Esophagus muscularis mucosa (tissue), 4 donors: ENCODE measurements around the gene NHLRC1. TPM values are rescaled to one million over a fixed set of nuclear protein-coding genes. Genes with fewer than 3 reads are reported as not detected.

Experiments
- DNase-seq: peaks from one replicate; pipeline ENCODE4 v3.0.0-alpha.2; 2017; ENCODE audit errors: extremely low spot score
- H3K27ac ChIP-seq, 4 donors: fragments of 200-600 bp; sonication (generic); replicated peaks in 1 of 4; 1 replicate in 3 of 4; 2 replicates in 1 of 4; pipeline ENCODE4 v1.5.1; 2016 to 2019; ENCODE audit warnings: mild to moderate bottlenecking in 1 of 4
- H3K27me3 ChIP-seq, 4 donors: fragments of 200-600 bp; sonication (generic); one replicate each; pipeline versions ENCODE4 v1.5.1 to v1.6.0; 2016 to 2019
- H3K36me3 ChIP-seq, 4 donors: fragments of 200-600 bp; sonication (generic); one replicate each; pipeline ENCODE4 v1.5.1; 2016 to 2019
- H3K4me1 ChIP-seq, 4 donors: fragments of 200-600 bp; sonication (generic); one replicate each; pipeline ENCODE4 v1.5.1; 2016 to 2019
- H3K4me3 ChIP-seq, 4 donors: fragments of 200-600 bp; sonication (generic); 1 replicate in 2 of 4; 2 replicates in 2 of 4; pipeline ENCODE4 v1.5.1; 2016 to 2019; ENCODE audit warnings: mild to moderate bottlenecking in 4 of 4, moderate library complexity in 1 of 4
- H3K9me3 ChIP-seq, 4 donors: fragments of 200-600 bp; sonication (generic); 1 replicate in 3 of 4; 2 replicates in 1 of 4; pipeline ENCODE4 v1.5.1; 2016 to 2019
- CTCF ChIP-seq, 3 experiments: fragments of 200-600 bp in 2 of 3; fragments of 450-650 bp in 1 of 3; sonication (generic) in 2 of 3; IDR thresholded peaks; one replicate each; pipeline ENCODE4 v1.5.1; 2017 to 2019; ENCODE audit warnings: antibody characterized with exemption in 3 of 3, mild to moderate bottlenecking in 2 of 3, moderate library complexity in 1 of 3
- EP300 ChIP-seq: sonication (generic); formaldehyde crosslinking; IDR thresholded peaks from one replicate; pipeline ENCODE4 v1.6.1; 2017; ENCODE audit warnings: antibody characterized with exemption
- POLR2A ChIP-seq: fragments of 450-650 bp; IDR thresholded peaks from one replicate; pipeline ENCODE4 v1.6.1; 2017; ENCODE audit warnings: antibody characterized with exemption, moderate library complexity, mild to moderate bottlenecking, low read depth
- POLR2AphosphoS5 ChIP-seq, 2 donors: sonication (generic); formaldehyde crosslinking; IDR thresholded peaks; one replicate each; pipeline ENCODE4 v1.6.1; 2017; ENCODE audit warnings: antibody characterized with exemption in 2 of 2
- WGBS: methylation state at CpG from one replicate; pipeline ENCODE4 v1.1.5; 2018; 5-methylcytosine and 5-hydroxymethylcytosine counted together
- intact Hi-C: fragments of 100-400 bp; cut with DNase I; formaldehyde crosslinking; loops from one replicate; pipeline ENCODE4 v1.15.1; 2023
- total RNA-seq, 4 donors: library from RNA; depleted of rRNA; stranded (reverse); fragments of >200 nt; gene quantifications; one replicate each; pipeline versions ENCODE4 v1.1.0 to v1.2.1, GENCODE V29; 2016

Gene NHLRC1
- total RNA-seq, 4 donors from 2014 or later, result 0.50 to 1.2 (median 0.93) TPM

GRCh38 chr6:18091382-18091781 is 31.1 kb downstream of the NHLRC1 start:
- no peaks in the 10 kb centered on the region for H3K36me3 ChIP-seq
- WGBS, result 100% methylated on average over 1 of the region's 1 CpG

GRCh38 chr6:18090349-18090786 is 32.1 kb downstream of the NHLRC1 start:
- Histone ChIP-seq H3K9me3 (no peaks in the 10 kb centered on the region), H3K4me1 (no peaks in the 10 kb centered on the region), H3K4me3 (no peak overlapping the region), H3K27ac (no peak overlapping the region), H3K36me3 (no peaks in the 10 kb centered on the region), H3K27me3 (no peaks in the 10 kb centered on the region)
- DNase-seq, result no peak
- 86% methylated on average over 1 of the region's 1 CpG for WGBS
- TF ChIP-seq EP300, result no peak
- TF ChIP-seq POLR2A, result no peak
- no peak for TF ChIP-seq POLR2AphosphoS5 (IDR thresholded peaks at IDR 0.05)
- no peak for TF ChIP-seq CTCF (IDR thresholded peaks at IDR 0.05)
- intact Hi-C loops, result no loop called here

More at GRCh38 chr6:18091382-18091781, 31.1 kb downstream of the NHLRC1 start:
- TF ChIP-seq POLR2AphosphoS5 (IDR thresholded peaks at IDR 0.05), result no peak
- TF ChIP-seq CTCF (IDR thresholded peaks at IDR 0.05), result no peak
- TF ChIP-seq POLR2A, result no peak
- no peak for TF ChIP-seq EP300
- Histone ChIP-seq H3K27me3 (no peaks in the 10 kb centered on the region), H3K4me1 (no peaks in the 10 kb centered on the region), H3K27ac (no peak overlapping the region), H3K9me3 (no peaks in the 10 kb centered on the region), H3K4me3 (no peak overlapping the region)
- intact Hi-C loops, result no loop called here
- no peak for DNase-seq

GRCh38 chr6:18088419-18089296 is 33.8 kb downstream of the NHLRC1 start:
- no peak for DNase-seq
- TF ChIP-seq EP300, result no peak
- TF ChIP-seq CTCF (IDR thresholded peaks at IDR 0.05), result no peak
- TF ChIP-seq POLR2A, result no peak
- no peak for TF ChIP-seq POLR2AphosphoS5 (IDR thresholded peaks at IDR 0.05)
- Histone ChIP-seq H3K9me3 (no peaks in the 10 kb centered on the region), H3K36me3 (no peaks in the 10 kb centered on the region), H3K4me3 (no peak overlapping the region), H3K4me1 (no peaks in the 10 kb centered on the region), H3K27me3 (no peaks in the 10 kb centered on the region), H3K27ac (no peak overlapping the region)
- 87% methylated on average over 5 of the region's 5 CpGs for WGBS
- intact Hi-C loops, result no loop called here

- Histone ChIP-seq H3K36me3 (no peaks in the 10 kb centered on the region), H3K27ac (no peak overlapping the region), H3K4me3 (no peak overlapping the region), H3K4me1 (peaks cover 0 to 8% (median 0%) of the 10 kb centered on the region in 4 donors), H3K27me3 (no peaks in the 10 kb centered on the region), H3K9me3 (no peaks in the 10 kb centered on the region)
- no peak for DNase-seq
- intact Hi-C loops, result no loop called here
- WGBS, result 87% methylated on average over 5 of the region's 5 CpGs
- TF ChIP-seq EP300, result no peak
- no peak for TF ChIP-seq POLR2AphosphoS5 (IDR thresholded peaks at IDR 0.05)
- TF ChIP-seq CTCF (IDR thresholded peaks at IDR 0.05), result no peak
- TF ChIP-seq POLR2A, result no peak
Observed at GRCh38 chr6:18087396-18088165, 34.9 kb downstream of the NHLRC1 start.
